Liver (tissue), 9 donors: ENCODE measurements around the gene NGFR. TPM values are rescaled to one million over a fixed set of nuclear protein-coding genes. Genes with fewer than 3 reads are reported as not detected.

Source experiments
- DNase-seq: peaks from one replicate; pipeline ENCODE4 v3.0.0-alpha.2; 2017; ENCODE audit warnings: low spot score
- H3K27ac ChIP-seq, 2 donors: one replicate each; pipeline ENCODE4 v1.7.0; 2013; ENCODE audit warnings: inconsistent platforms in 2 of 2, low read length in 2 of 2, control low read depth in 1 of 2, low read depth in 1 of 2, mild to moderate bottlenecking in 1 of 2
- H3K27me3 ChIP-seq, 4 donors: one replicate each; pipeline versions ENCODE4 v1.6.1 to v1.7.0; 2013; ENCODE audit warnings: low read length in 3 of 4, inconsistent platforms in 1 of 4, mild to moderate bottlenecking in 1 of 4, moderate library complexity in 1 of 4; ENCODE audit not compliant: control insufficient read depth in 4 of 4, insufficient read depth in 4 of 4
- H3K36me3 ChIP-seq, 4 donors: one replicate each; pipeline versions ENCODE4 v1.6.1 to v1.7.0; 2013; ENCODE audit warnings: low read length in 3 of 4, mild to moderate bottlenecking in 3 of 4, low read depth in 1 of 4, moderate library complexity in 1 of 4; ENCODE audit not compliant: control insufficient read depth in 4 of 4, insufficient read depth in 3 of 4
- H3K4me1 ChIP-seq, 4 donors: one replicate each; pipeline versions ENCODE4 v1.6.1 to v1.7.0; 2013; ENCODE audit warnings: low read length in 3 of 4, mild to moderate bottlenecking in 3 of 4, moderate library complexity in 1 of 4; ENCODE audit not compliant: control insufficient read depth in 4 of 4, insufficient read depth in 4 of 4
- H3K4me3 ChIP-seq, 3 donors: one replicate each; pipeline versions ENCODE4 v1.6.1 to v1.7.0; 2013; ENCODE audit warnings: low read length in 3 of 3, control low read depth in 1 of 3, low read depth in 1 of 3, mild to moderate bottlenecking in 1 of 3
- H3K9ac ChIP-seq, 2 donors: one replicate each; pipeline ENCODE4 v1.7.0; 2013; ENCODE audit warnings: low read length in 2 of 2, mild to moderate bottlenecking in 2 of 2, moderate library complexity in 2 of 2, control low read depth in 1 of 2, low read depth in 1 of 2
- H3K9me3 ChIP-seq, 4 donors: one replicate each; pipeline versions ENCODE4 v1.6.1 to v1.7.0; 2013; ENCODE audit warnings: low read length in 3 of 4; ENCODE audit not compliant: control insufficient read depth in 4 of 4
- EGR1 ChIP-seq, 2 donors: IDR thresholded peaks; 2 replicates each; pipeline ENCODE4 v1.6.1; 2016 to 2018; ENCODE audit warnings: antibody characterized with exemption in 2 of 2, low read depth in 2 of 2
- FOXA1 ChIP-seq: IDR thresholded peaks from 2 replicates; pipeline ENCODE4 v1.6.1; 2016; ENCODE audit warnings: antibody characterized with exemption
- FOXA2 ChIP-seq: IDR thresholded peaks from 2 replicates; pipeline ENCODE4 v1.6.1; 2016; ENCODE audit warnings: antibody characterized with exemption
- GABPA ChIP-seq, 2 donors: IDR thresholded peaks in 1 of 2; conservative IDR thresholded peaks in 1 of 2; 2 replicates each; pipeline ENCODE4 v1.6.1; 2016; ENCODE audit warnings: antibody characterized with exemption in 2 of 2, mild to moderate bottlenecking in 1 of 2, moderate library complexity in 1 of 2
- HNF4A ChIP-seq, 2 donors: conservative IDR thresholded peaks; 2 replicates each; pipeline ENCODE4 v1.6.1; 2016; ENCODE audit warnings: antibody characterized with exemption in 2 of 2, mild to moderate bottlenecking in 2 of 2
- HNF4G ChIP-seq: IDR thresholded peaks from 2 replicates; pipeline ENCODE4 v1.6.1; 2016; ENCODE audit warnings: antibody characterized with exemption
- JUND ChIP-seq, 2 donors: IDR thresholded peaks; 2 replicates each; pipeline ENCODE4 v1.6.1; 2016; ENCODE audit warnings: antibody characterized with exemption in 2 of 2
- NR2F2 ChIP-seq: IDR thresholded peaks from 2 replicates; pipeline ENCODE4 v1.6.1; 2016; ENCODE audit warnings: antibody characterized with exemption
- RAD21 ChIP-seq, 2 donors: IDR thresholded peaks; 2 replicates each; pipeline ENCODE4 v1.6.1; 2016; ENCODE audit warnings: antibody characterized with exemption in 2 of 2, mild to moderate bottlenecking in 2 of 2
- REST ChIP-seq: IDR thresholded peaks from 2 replicates; pipeline ENCODE4 v1.6.1; 2016; ENCODE audit warnings: antibody characterized with exemption, mild to moderate bottlenecking
- RXRA ChIP-seq, 2 donors: IDR thresholded peaks; 2 replicates each; pipeline ENCODE4 v1.6.1; 2017 to 2018; ENCODE audit warnings: antibody characterized with exemption in 2 of 2, mild to moderate bottlenecking in 1 of 2
- SP1 ChIP-seq: IDR thresholded peaks from 2 replicates; pipeline ENCODE4 v1.6.1; 2018; ENCODE audit warnings: antibody characterized with exemption, mild to moderate bottlenecking
- TAF1 ChIP-seq: conservative IDR thresholded peaks from 2 replicates; pipeline ENCODE4 v1.6.1; 2016; ENCODE audit warnings: antibody characterized with exemption, mild to moderate bottlenecking
- YY1 ChIP-seq: IDR thresholded peaks from 2 replicates; pipeline ENCODE4 v1.6.1; 2016; ENCODE audit warnings: antibody characterized with exemption, mild to moderate bottlenecking
- WGBS: extraction: QIAGEN DNeasy Blood & Tissue Kit; methylation state at CpG from one replicate; pipeline ENCODE4 v1.1.7; 2013; 5-methylcytosine and 5-hydroxymethylcytosine counted together
- polyA plus RNA-seq, 2 donors: library from polyadenylated mRNA; stranded (reverse) in 1 of 2; unstranded in 1 of 2; fragments of 200-250 nt in 1 of 2; fragments of >200 nt in 1 of 2; fragmentation: Nextera tagmentation in 1 of 2; extraction: Ambion mirVana in 1 of 2; gene quantifications; one replicate each; pipeline versions ENCODE4 v1.2.1 to v1.2.3, GENCODE V29; 2013 to 2015
- total RNA-seq, 2 donors: library from RNA; depleted of rRNA; stranded (reverse); fragments of >200 nt; gene quantifications; one replicate each; pipeline ENCODE4 v1.2.3, GENCODE V29; 2014
- TF ChIP-seq, protein P1 (sequence below): IDR thresholded peaks from 2 replicates; pipeline ENCODE4 v1.6.1; 2016; ENCODE audit warnings: antibody characterized with exemption
- TF ChIP-seq, protein P2 (sequence below): IDR thresholded peaks from 2 replicates; pipeline ENCODE4 v1.6.1; 2016; ENCODE audit warnings: antibody characterized with exemption
- TF ChIP-seq, protein P3 (sequence below): fragments of 150-350 bp; IDR thresholded peaks from 2 replicates; pipeline ENCODE4 v1.5.1; 2017; ENCODE audit warnings: improper control_type of control experiment, low read depth, low read length; ENCODE audit not compliant: missing input control
- donor health status: healthy.
- donor health status: healthy.
- donor health status: healthy.
- donor health status: healthy.
- donor health status: healthy.

Gene NGFR
- total and polyA plus RNA-seq, 4 donors: 6.9 to 11.0 (median 10.5) TPM

DNA sequence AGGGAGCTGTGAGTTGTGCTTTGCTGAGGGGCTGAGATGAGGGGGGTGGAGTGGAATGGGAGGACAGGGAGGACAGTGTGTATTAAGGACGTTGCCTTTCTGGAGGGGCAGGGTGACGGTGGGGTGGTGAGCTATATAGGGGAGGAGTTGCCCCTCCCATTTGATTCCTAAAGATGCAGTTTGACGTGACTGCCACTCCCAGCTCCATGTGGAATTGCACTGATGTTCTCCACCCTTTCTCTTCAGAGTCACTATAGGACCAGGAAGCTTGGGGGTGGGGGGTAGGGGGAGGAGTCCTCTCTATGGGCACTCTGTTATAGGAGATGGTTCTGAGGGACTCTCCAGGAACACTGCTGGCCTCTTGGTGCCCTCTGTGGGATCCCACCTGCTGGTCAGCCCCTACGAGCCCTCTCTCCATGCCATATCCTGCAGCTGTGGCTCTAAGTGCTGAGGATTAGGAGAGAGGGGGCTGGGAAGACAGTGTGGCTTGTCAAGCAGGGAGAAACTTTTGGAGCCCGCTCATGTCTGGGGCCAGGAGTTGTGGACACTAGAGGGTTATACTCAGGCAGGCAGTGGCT is 3.8 kb upstream of the NGFR start:
- WGBS: 50% methylated on average over 5 of the region's 5 CpGs
- TF ChIP-seq HNF4G: no peak
- TF ChIP-seq EGR1 (IDR thresholded peaks at IDR 0.05; ENCODE audit: low read depth in 2 of 2): no peak
- TF ChIP-seq REST: no peak
- no peak for TF ChIP-seq FOXA1
- TF ChIP-seq, protein P1, sequence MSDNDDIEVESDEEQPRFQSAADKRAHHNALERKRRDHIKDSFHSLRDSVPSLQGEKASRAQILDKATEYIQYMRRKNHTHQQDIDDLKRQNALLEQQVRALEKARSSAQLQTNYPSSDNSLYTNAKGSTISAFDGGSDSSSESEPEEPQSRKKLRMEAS: no peak
- TF ChIP-seq RAD21 (IDR thresholded peaks at IDR 0.05): no peak
- no peak for TF ChIP-seq TAF1
- TF ChIP-seq RXRA (IDR thresholded peaks at IDR 0.05): no peak
- TF ChIP-seq HNF4A (conservative IDR thresholded peaks at IDR 0.05): no peak
- TF ChIP-seq, protein P2, sequence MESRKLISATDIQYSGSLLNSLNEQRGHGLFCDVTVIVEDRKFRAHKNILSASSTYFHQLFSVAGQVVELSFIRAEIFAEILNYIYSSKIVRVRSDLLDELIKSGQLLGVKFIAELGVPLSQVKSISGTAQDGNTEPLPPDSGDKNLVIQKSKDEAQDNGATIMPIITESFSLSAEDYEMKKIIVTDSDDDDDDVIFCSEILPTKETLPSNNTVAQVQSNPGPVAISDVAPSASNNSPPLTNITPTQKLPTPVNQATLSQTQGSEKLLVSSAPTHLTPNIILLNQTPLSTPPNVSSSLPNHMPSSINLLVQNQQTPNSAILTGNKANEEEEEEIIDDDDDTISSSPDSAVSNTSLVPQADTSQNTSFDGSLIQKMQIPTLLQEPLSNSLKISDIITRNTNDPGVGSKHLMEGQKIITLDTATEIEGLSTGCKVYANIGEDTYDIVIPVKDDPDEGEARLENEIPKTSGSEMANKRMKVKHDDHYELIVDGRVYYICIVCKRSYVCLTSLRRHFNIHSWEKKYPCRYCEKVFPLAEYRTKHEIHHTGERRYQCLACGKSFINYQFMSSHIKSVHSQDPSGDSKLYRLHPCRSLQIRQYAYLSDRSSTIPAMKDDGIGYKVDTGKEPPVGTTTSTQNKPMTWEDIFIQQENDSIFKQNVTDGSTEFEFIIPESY: no peak
- no peak for TF ChIP-seq YY1
- TF ChIP-seq SP1: no peak
- TF ChIP-seq JUND (IDR thresholded peaks at IDR 0.05): no peak
- TF ChIP-seq GABPA (IDR thresholded peaks at IDR 0.05 in 1 of 2, conservative IDR thresholded peaks at IDR 0.05 in 1 of 2): no peak
- TF ChIP-seq NR2F2: no peak
- no peak for TF ChIP-seq FOXA2
- TF ChIP-seq, protein P3, sequence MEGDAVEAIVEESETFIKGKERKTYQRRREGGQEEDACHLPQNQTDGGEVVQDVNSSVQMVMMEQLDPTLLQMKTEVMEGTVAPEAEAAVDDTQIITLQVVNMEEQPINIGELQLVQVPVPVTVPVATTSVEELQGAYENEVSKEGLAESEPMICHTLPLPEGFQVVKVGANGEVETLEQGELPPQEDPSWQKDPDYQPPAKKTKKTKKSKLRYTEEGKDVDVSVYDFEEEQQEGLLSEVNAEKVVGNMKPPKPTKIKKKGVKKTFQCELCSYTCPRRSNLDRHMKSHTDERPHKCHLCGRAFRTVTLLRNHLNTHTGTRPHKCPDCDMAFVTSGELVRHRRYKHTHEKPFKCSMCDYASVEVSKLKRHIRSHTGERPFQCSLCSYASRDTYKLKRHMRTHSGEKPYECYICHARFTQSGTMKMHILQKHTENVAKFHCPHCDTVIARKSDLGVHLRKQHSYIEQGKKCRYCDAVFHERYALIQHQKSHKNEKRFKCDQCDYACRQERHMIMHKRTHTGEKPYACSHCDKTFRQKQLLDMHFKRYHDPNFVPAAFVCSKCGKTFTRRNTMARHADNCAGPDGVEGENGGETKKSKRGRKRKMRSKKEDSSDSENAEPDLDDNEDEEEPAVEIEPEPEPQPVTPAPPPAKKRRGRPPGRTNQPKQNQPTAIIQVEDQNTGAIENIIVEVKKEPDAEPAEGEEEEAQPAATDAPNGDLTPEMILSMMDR: no peak
- H3K27me3 ChIP-seq: peaks cover 0 to 9% (median 5%) of the 10 kb centered on the region in 4 donors

More for the DNA sequence above, 3.8 kb upstream of the NGFR start:
- no peak overlapping the region for H3K9ac ChIP-seq
- no peak overlapping the region for H3K4me3 ChIP-seq
- H3K36me3 ChIP-seq: no peaks in the 10 kb centered on the region
- H3K4me1 ChIP-seq: peaks cover 0 to 17% (median 6%) of the 10 kb centered on the region in 4 donors
- no peaks in the 10 kb centered on the region for H3K9me3 ChIP-seq
- H3K27ac ChIP-seq: peak overlapping the region in 1 of 2 donors; percentile 32
- DNase-seq: no peak
